IPS-NIHi7 (cell line): Measurements from ENCODE around the gene HOXC11.

ENCODE experiments used
- DNase-seq: peaks from one replicate; pipeline ENCODE4 v3.0.0; 2012; ENCODE audit warnings: mixed read lengths; ENCODE audit errors: extremely low spot score

Gene HOXC11

GRCh38 chr12:53956914-53957536 lies 15.9 kb upstream of the HOXC11 start:
- no peak for DNase-seq

DNA sequence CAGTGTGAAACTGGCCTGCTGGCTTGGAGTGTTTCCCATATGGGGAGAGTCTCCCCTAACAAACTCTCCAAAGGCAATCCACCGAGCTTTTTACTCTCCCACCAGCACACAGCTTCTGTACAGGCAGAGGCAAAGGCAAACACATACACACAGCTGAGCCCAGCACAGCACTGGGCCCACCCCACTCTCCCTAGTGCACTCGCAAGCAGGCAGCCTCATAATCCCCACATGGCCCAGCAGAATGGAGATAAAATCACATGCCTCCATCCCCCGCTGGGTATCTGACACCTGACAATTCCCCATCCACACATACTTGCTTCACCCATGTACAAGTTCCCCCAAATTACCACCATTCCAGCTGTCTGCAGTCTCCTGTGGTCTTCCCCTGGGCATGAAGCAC lies 14.8 kb upstream of the HOXC11 start:
- DNase-seq, result no peak

- DNase-seq, result no peak
These were observed 13.6 kb upstream of the HOXC11 start for GRCh38 chr12:53959314-53959713.

DNA sequence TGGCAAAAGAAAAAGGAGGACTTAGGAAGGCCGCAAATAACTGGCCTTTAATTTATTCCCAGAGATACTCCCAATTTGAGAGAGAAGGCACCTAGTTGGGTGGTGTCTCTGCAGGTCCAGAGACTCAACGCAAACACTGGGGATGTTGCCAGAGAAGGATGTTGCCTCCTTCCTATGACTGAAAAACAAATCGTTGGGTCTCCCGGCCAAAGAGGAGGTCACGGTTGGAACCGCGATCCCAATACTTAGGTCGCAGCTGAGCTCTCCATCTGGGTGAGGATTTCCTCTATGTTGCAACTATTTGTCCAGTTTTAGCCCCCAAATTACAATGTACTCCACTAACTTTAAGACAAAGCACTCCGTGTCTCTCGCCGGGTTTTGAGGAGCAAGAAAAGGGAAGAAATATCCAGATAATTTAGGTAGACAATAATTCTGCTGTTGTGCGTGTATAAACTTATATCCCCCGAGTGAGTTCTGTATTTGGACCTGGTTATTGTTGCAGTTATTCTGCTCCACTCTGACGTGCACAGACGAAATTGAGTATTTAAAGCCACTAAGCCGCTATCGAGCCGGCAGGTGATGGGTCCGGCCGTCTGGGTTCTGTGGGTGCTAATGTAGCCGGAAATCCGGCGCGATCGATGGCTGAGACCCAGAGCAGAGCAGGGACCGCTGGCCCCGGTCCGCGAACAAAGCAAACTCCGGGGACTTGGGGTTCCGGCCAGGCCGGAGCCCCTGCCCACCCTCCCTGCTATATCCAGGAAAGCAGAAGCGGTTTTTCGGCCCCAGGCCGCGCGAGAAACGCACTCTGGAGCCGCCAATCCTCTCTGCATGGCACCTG lies 12.5 kb upstream of the HOXC11 start:
- no peak for DNase-seq

GRCh38 chr12:53961025-53961761 lies 11.7 kb upstream of the HOXC11 start:
- no peak for DNase-seq

- no peak for DNase-seq
These were observed 9.9 kb upstream of the HOXC11 start for GRCh38 chr12:53963005-53963404.

DNA sequence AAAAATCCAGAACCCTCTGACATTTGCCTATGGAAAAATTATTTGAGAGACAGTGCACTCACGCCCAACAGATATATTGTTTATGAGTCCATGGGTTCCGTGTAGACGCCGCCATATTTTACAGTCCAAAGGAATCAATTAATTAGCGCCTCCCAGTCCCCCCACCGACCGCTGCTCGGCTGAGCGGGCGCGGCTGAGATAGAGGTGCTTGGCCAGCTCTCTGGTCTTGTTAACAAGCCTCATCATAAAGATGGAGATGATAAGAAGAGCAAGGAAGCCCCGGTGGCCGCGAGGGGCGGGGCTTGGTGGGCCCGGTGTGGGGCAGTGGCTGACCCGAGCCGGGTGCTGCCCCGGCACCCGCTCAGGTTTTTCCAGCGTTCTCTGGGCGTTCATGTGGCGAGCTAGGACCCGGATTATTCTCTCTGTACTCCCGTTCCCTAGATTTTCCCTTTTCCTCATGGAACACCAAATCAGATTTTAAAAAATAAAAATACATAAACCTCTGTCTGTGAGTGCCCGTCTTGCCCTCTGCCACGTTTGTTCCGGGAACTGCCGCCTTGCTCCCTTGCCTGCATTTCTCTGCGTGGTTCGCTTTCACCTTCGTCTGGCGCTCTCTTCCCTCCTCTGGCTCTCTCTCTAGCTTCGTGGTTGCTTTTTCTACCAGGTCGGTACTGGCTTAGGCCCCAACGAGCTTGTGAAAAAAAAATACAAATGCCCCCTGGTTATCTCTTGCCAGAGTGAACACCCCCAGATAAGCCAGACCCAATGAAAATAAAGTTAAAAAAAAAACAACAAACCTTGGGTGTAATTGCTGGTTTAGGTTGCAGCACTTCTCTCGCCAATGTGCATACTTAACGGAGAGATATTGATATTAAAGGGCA lies 9.3 kb upstream of the HOXC11 start:
- no peak for DNase-seq

DNA sequence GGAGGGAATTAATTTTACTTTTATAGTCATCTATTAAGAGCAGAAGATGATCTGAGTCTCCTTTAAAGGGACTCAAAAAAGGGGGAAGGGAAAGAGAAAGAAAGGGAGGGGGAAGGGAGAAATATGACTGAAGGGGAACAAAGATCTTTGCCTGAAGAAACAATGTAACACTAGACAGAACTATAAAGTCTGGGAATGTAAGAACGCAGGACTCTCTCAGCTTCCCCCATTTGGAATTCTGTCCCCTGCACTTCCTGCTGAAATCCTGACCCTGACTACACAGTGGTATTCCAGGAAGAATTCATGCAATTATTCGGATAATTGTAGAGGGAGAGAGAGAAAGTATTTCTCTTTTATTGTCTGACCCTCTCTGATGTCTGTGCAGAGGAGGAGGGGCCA lies 8.6 kb upstream of the HOXC11 start:
- DNase-seq, result no peak

GRCh38 chr12:53965281-53966084 lies 7.4 kb upstream of the HOXC11 start:
- DNase-seq, result no peak

- no peak for DNase-seq
These were observed 6.9 kb upstream of the HOXC11 start for GRCh38 chr12:53966085-53966384.

DNA sequence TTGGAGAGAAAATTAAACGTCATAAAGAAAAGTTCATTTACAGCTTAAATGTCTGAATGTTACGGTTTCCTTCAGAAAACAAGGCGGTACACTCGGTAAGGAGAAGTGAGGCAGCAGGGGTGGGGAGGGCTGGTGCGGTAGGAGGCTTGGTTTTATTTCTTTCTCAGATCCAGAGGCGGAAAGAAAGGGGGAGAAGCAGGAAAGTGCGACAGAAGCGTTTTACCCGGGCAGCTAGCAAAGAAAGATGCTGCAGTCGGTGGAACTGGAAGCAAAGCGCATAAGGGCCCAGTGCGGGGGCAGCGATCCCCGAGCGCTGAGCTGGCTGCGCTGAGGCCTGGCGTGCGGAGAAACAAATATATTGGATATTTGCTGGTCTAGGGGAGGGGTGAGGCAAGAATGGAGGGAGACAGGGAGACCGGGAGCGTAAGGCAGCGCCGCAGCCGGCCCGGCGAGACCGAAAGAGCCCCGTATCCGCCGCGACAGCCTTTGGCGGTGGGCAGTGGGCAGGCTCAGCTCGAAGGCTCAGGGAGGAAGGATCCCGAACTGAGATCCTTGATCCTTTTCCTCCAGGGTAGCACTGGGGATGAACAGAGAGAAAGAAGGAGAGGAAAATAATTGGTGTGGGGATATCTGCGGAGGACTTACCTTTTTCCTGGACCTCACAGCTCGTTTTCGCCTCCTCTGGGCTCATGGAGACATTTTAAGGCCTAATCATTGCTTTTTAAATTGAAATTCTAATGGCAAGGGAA lies 6.4 kb upstream of the HOXC11 start:
- no peak for DNase-seq

DNA sequence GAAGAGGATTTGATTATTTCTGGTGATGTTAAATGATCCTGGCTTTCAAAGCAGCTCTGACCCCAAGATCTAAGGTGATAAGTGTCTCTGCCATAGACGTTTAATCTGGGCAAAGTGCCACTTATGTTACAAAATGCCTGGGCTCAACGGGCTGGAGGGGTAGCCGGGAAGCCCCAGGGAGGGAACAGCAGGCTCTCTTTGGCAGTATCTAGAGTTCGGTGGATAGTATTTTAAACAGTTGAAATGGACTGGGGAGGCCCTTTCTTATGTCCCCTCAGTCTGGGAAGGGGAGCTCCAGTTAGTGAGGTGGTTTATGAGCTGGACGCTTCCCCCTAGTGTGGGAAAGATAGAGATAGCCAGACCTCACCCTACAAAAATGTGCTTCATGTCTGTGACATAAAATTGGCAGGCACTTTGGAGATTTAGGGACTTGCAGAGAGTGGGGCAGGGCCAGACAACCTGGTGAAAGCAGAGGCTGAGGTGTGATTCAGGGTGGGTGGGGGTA lies 5.5 kb upstream of the HOXC11 start:
- DNase-seq, result no peak

DNA sequence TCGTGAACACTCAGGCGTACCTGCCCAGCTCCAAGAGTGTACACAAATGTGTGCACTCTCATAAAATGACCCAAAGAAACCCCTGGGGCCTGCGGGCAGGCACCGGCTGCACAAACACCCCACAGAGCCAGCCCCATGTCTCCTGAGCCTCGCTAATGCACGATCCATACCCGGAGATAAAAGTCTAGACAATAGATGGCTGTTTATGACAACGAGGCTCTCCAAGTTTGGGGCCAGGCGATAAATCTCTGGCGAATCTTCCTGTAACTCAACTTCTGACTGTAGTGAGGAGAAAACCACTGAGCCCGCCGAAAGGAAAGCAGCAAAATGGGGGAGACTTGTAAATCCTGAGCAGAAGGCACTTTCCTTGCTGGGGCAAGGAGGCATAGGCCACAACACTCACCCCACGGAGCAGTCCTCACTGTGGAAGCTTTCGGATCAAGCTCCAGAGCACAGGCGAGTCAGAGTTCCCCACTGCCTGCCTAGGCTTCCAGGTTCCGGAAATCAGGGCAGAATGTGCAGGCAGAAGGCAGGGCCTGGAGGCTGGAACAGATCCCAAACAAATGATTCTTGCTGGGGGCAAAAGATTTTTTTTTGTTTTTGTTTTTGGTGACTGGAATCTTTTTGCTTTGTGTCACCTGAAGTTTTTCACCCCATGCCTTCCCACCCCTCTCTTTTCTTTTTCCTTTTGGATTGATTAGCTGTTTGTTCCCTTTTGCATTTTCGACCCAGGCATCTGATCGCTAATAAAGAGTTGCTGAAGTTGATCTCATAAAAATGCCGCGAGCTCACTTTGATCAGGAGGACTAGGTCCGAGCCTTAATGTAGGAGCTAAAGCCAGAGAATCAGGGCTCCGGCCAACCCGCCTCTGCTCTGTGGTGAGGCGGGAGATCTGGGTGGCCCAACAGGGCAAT lies 4.5 kb upstream of the HOXC11 start:
- DNase-seq, result no peak

DNA sequence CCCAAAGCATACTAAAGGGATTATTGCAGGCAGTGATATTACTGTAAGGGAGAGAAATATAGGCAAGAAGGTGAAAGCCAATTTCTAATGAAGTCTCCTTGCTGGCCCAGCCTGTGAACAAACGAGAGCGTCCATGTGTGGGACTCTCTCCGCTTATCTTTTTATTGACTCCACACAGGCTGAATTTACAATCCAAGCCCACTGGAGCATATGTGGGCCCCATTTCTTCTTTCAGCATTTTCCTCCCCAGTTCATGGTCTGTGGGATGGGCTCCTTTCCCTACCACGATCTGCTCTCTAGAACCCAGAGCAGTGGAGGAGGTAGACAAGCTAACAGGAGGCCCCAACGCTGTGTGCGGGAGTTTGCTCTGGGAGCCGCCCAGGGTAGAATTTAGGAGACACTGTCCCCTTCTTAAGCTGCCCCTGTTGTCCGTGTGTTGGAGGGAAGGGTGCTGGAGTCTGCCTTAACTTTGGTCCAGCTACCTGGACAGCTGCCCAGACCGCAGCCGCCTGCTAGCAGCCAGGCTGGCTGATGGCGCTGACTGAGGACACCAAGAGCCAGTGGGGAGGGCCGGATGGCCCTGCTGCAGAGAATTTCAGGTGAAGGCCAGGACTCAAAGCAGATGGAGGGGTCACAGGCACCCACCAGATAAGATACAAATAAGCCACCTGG lies 3.2 kb upstream of the HOXC11 start:
- no peak for DNase-seq

GRCh38 chr12:53970451-53970850 lies 2.5 kb upstream of the HOXC11 start:
- no peak for DNase-seq

DNA sequence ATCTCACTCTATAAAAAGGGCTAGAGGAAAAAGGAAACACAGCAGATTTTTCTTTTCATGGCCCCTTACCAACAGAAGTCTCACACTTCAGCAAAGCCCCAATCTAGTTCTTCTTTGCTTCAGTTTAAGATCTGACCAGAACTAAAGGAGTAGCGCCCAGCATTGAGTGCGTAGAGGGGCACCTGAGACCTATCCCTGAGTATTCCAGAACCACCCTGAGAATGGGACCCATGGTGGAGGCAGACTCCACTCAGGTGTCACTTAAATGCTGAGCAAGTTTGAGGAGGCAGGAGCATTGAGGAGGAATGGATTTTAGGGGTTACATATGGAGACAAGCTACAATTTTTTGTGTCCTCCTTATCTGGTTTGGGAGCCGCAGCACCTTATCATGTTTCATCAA lies 1.8 kb upstream of the HOXC11 start:
- DNase-seq, result no peak

- DNase-seq, result no peak
These were observed 1.2 kb upstream of the HOXC11 start for GRCh38 chr12:53971686-53972085.

GRCh38 chr12:53972152-53972702 lies 699 bp upstream of the HOXC11 start:
- no peak for DNase-seq
